Measurements from ENCODE around the gene IKBKG.
"Not testable (repeated sequence)": the region's sequence is repeated elsewhere in the genome, so short reads cannot be mapped to it uniquely, and the experiment has no call there.

IKBKG gene

GRCh38 chrX:154541896-154542722 lies 5.3 kb upstream of the IKBKG start:
- in situ Hi-C loops (cut with HindIII; ENCODE audit: low sequenced_read_pairs): no loop called here
- no peak overlapping the region for H3K4me3 ChIP-seq (ENCODE audit: low read depth, low read length)
- TF ChIP-seq, protein P1, sequence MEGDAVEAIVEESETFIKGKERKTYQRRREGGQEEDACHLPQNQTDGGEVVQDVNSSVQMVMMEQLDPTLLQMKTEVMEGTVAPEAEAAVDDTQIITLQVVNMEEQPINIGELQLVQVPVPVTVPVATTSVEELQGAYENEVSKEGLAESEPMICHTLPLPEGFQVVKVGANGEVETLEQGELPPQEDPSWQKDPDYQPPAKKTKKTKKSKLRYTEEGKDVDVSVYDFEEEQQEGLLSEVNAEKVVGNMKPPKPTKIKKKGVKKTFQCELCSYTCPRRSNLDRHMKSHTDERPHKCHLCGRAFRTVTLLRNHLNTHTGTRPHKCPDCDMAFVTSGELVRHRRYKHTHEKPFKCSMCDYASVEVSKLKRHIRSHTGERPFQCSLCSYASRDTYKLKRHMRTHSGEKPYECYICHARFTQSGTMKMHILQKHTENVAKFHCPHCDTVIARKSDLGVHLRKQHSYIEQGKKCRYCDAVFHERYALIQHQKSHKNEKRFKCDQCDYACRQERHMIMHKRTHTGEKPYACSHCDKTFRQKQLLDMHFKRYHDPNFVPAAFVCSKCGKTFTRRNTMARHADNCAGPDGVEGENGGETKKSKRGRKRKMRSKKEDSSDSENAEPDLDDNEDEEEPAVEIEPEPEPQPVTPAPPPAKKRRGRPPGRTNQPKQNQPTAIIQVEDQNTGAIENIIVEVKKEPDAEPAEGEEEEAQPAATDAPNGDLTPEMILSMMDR (IDR thresholded peaks at IDR 0.05; ENCODE audit: low read depth, low read length, missing control alignments): no peak
- DNase-seq (ENCODE audit: low read depth): peak; percentile 83

- no peak for DNase-seq (ENCODE audit: low read depth)
- TF ChIP-seq, protein P1 (IDR thresholded peaks at IDR 0.05; ENCODE audit: low read depth, low read length, missing control alignments): no peak
- in situ Hi-C loops (cut with HindIII; ENCODE audit: low sequenced_read_pairs): no loop called here
- H3K4me3 ChIP-seq (ENCODE audit: low read depth, low read length): no peak overlapping the region
These were observed 4.5 kb upstream of the IKBKG start for GRCh38 chrX:154542723-154543424.

DNA sequence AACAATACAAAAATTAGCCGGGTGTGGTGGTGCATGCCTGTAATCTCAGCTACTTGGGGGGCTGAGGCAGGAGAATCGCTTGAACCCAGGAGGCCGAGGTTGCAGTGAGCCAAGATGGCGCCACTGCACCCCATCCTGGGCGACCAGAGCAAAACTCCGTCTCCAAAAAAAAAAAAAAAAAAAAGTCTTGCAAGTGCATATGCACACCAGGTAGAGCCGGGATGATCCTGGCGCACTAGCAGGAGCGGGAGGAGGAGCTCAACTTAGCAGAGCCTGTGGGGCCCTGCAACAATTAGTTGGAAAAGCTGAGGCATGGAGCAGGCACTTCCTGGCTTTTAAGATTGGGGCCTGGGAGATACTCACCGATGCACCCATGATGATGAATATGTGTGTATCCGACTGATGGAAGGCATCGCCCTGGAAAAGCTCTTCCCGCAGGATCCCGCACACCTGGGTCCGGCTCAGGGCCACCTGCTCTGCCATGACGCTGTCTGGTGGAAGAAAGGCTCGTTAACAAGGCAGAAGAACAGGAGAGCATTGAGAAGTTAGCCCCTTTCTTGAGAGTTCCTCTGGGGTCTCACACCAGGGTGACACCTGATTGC lies 1.6 kb upstream of the IKBKG start:
- DNase-seq (ENCODE audit: low read depth): no peak
- TF ChIP-seq, protein P1 (IDR thresholded peaks at IDR 0.05; ENCODE audit: low read depth, low read length, missing control alignments): no peak
- H3K4me3 ChIP-seq (ENCODE audit: low read depth, low read length): peak overlapping the region; percentile 75
- in situ Hi-C loops (cut with HindIII; ENCODE audit: low sequenced_read_pairs): no loop called here

DNA sequence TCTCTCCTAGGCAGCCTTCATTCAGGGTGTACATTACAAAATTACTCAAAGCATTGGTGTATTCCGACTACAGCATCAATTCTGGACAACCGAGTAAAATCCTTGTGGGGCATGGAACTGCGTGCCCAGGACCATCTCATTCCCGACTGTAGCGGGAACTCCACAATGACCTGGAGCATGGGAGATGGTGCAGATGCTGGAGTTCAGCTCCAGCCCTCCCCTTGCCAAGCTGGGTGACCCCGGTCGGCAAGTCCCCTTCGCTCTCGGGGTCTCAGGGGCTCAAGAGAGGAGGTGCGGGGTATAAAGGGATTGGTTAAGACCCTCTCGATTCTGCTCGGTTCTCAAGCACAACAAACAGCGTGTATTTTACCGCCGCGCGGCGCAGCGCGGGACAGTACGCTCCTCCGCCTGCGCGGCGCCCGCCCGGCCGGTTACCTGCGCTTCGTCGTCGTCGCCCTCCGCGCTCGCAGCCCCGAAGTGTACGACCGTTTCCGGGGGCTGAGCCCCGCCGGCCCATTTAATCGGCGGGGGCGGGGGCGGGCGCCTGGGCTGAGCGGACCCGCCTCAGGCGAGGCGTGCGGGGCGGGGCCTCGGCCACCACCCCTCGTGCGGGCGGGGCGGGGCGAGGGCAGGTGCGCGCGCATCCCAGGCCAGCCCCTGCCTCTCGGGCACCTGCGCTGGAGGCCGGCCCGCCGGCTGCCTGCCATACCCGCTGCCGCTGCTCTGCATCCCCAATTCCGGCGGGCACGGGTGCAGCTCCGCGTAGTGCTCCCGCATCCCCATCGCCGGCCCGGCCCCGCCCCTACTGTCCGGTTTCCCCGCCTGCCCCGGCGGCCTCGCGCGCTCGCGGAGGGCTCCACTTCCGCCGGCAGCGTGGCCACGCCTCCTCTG lies 821 bp upstream of the IKBKG start, which contains the start of gene G6PD:
Gene G6PD (minus strand): TSS at position 493 of the 891 bp plus-strand sequence. CDS start 691 bp downstream, outside the sequence.
- in situ Hi-C loops (cut with HindIII; ENCODE audit: low sequenced_read_pairs): no loop called here
- TF ChIP-seq, protein P1 (IDR thresholded peaks at IDR 0.05; ENCODE audit: low read depth, low read length, missing control alignments): no peak
- no peak for DNase-seq (ENCODE audit: low read depth)
- peak within 1 kb of the TSS; percentile 75 for H3K4me3 ChIP-seq (ENCODE audit: low read depth, low read length)

GRCh38 chrX:154548028-154548316 lies 552 bp downstream of the IKBKG start:
- peak overlapping the region; percentile 75 for H3K4me3 ChIP-seq (ENCODE audit: low read depth, low read length)
- TF ChIP-seq, protein P1 (IDR thresholded peaks at IDR 0.05; ENCODE audit: low read depth, low read length, missing control alignments): no peak
- no peak for DNase-seq (ENCODE audit: low read depth)
- in situ Hi-C loops (cut with HindIII; ENCODE audit: low sequenced_read_pairs): no loop called here

DNA sequence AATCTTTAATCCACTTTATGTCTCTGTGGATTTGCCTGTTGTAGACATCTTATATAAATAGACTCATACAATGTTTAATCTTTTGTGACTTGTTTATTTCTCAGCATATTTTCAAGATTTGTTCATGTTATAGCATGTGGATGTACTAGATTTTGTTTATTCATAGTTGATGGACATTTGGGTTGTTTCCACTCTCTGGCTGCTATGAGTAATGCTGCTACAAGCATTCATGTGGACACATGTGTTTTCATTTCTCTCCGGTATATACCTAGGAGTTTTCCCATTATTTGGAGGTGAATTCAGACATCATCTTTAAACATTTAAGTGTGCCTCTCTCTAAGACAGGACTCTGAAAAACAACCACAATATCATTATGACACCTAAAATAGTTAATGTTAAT lies 2.3 kb downstream of the IKBKG start:
- no peak for DNase-seq (ENCODE audit: low read depth)
- TF ChIP-seq, protein P1 (IDR thresholded peaks at IDR 0.05; ENCODE audit: low read depth, low read length, missing control alignments): no peak
- no peak overlapping the region for H3K4me3 ChIP-seq (ENCODE audit: low read depth, low read length)
- in situ Hi-C loops (cut with HindIII; ENCODE audit: low sequenced_read_pairs): no loop called here

GRCh38 chrX:154552112-154552806 lies 4.8 kb downstream of the IKBKG start:
- DNase-seq (ENCODE audit: low read depth); in situ Hi-C loops (cut with HindIII; ENCODE audit: low sequenced_read_pairs); H3K4me3 ChIP-seq (ENCODE audit: low read depth, low read length): not testable (repeated sequence)

DNA sequence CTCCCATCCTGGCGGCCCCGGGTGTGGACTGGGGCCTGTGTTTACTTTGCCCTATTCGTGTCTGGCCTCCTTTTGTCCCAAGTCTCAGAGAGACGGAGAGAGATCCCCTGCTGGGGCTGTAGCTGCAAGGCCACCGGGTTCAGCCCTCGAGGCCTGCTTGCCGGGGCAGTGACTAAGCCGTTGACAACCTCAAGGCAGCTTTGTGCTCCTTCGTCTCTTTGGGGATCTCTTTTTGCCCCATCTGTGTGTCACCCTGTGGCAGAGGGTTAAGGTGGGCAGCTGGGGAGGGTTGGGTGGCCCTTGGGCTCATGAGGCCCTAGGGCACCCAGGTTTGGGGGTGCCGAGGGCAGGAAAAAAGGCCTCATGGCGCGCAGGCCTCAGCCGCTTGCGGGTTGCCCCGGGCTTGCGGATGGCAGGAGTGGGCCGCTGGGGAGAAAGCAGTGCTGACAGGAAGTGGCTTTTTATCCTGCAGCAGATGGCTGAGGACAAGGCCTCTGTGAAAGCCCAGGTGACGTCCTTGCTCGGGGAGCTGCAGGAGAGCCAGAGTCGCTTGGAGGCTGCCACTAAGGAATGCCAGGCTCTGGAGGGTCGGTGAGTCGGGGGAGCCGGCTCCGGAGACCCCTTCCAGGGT lies 10.8 kb downstream of the IKBKG start:
- H3K4me3 ChIP-seq (ENCODE audit: low read depth, low read length); in situ Hi-C loops (cut with HindIII; ENCODE audit: low sequenced_read_pairs): not testable (repeated sequence)

More for the DNA sequence above, 10.8 kb downstream of the IKBKG start:
- DNase-seq (ENCODE audit: low read depth): not testable (repeated sequence)

Measured in astrocyte of the cerebellum (primary cell).